GM23338 (cell line): ENCODE data around the gene FKBP8. TPM values are rescaled to one million over a fixed set of nuclear protein-coding genes. Genes with fewer than 3 reads are reported as not detected.

ENCODE experiments used
- ATAC-seq: fragments of 200-7000 bp; cut with Tn5 transposase; 3 replicates; pipeline ENCODE4 v1.9.1; 2020
- DNase-seq: peaks from one replicate; pipeline ENCODE4 v3.0.0-alpha.2; 2015; ENCODE audit warnings: low spot score
- H2AFZ ChIP-seq: fragments of 200-600 bp; sonication (generic); 2 replicates; pipeline ENCODE4 v1.8.0; 2016; ENCODE audit warnings: antibody characterized with exemption, mild to moderate bottlenecking, moderate library complexity
- H3F3A ChIP-seq: fragments of 200-600 bp; sonication (generic); replicated peaks from 2 replicates; pipeline ENCODE4 v1.8.0; 2017; ENCODE audit warnings: antibody characterized with exemption, mixed run types, low read depth
- H3K27ac ChIP-seq: fragments of 200-600 bp; sonication (generic); 2 replicates; pipeline ENCODE4 v1.6.1; 2016; ENCODE audit warnings: low read depth
- H3K27me3 ChIP-seq: fragments of 200-600 bp; sonication (generic); 2 replicates; pipeline ENCODE4 v1.8.0; 2016; ENCODE audit warnings: mild to moderate bottlenecking, mixed run types, moderate library complexity; ENCODE audit not compliant: insufficient read depth
- H3K36me3 ChIP-seq: fragments of 200-600 bp; sonication (generic); 2 replicates; pipeline ENCODE4 v1.8.0; 2016; ENCODE audit warnings: mild to moderate bottlenecking; ENCODE audit not compliant: insufficient read depth
- H3K4me1 ChIP-seq: fragments of 200-600 bp; sonication (generic); 2 replicates; pipeline ENCODE4 v1.8.0; 2016; ENCODE audit warnings: mild to moderate bottlenecking, moderate library complexity; ENCODE audit not compliant: insufficient read depth
- H3K4me2 ChIP-seq: fragments of 200-600 bp; sonication (generic); 2 replicates; pipeline ENCODE4 v1.7.1; 2017; ENCODE audit warnings: mixed run types
- H3K4me3 ChIP-seq: fragments of 200-600 bp; sonication (generic); 2 replicates; pipeline ENCODE4 v1.6.1; 2016; ENCODE audit warnings: mixed run types
- H3K79me2 ChIP-seq: fragments of 200-600 bp; sonication (generic); replicated peaks from 2 replicates; pipeline ENCODE4 v1.8.0; 2017; ENCODE audit warnings: mild to moderate bottlenecking; ENCODE audit not compliant: insufficient read depth
- H3K9me2 ChIP-seq: fragments of 200-600 bp; sonication (generic); 2 replicates; pipeline ENCODE4 v1.8.0; 2017; ENCODE audit not compliant: insufficient read depth
- H4K20me1 ChIP-seq: fragments of 200-600 bp; sonication (generic); replicated peaks from 2 replicates; pipeline ENCODE4 v1.8.0; 2017; ENCODE audit warnings: mild to moderate bottlenecking; ENCODE audit not compliant: insufficient read depth
- H3K27ac Mint-ChIP-seq: 2 replicates; pipeline ENCODE4 v1.8.0; 2020; ENCODE audit warnings: inconsistent platforms, mild to moderate bottlenecking, moderate library complexity, mixed read lengths
- H3K27me3 Mint-ChIP-seq: 3 replicates; pipeline ENCODE4 v1.8.0; 2022; ENCODE audit warnings: low read depth, mild to moderate bottlenecking, moderate library complexity, mixed read lengths, inconsistent platforms; ENCODE audit not compliant: insufficient read depth, poor library complexity
- H3K36me3 Mint-ChIP-seq: 3 replicates; pipeline ENCODE4 v1.8.0; 2021; ENCODE audit warnings: low read depth, mild to moderate bottlenecking, inconsistent platforms, moderate library complexity, mixed read lengths
- H3K4me1 Mint-ChIP-seq: 3 replicates; pipeline ENCODE4 v1.8.0; 2020; ENCODE audit warnings: mild to moderate bottlenecking, inconsistent platforms, mixed read lengths
- H3K4me3 Mint-ChIP-seq: 3 replicates; pipeline ENCODE4 v1.8.0; 2021; ENCODE audit warnings: moderate library complexity, mild to moderate bottlenecking, inconsistent platforms, mixed read lengths
- H3K9me3 Mint-ChIP-seq: 3 replicates; pipeline ENCODE4 v1.8.0; 2020; ENCODE audit warnings: moderate library complexity, mild to moderate bottlenecking, inconsistent platforms, mixed read lengths
- CREB1 ChIP-seq: fragments of 250-450 bp; sonication (Bioruptor Pico); IDR thresholded peaks from 2 replicates; pipeline ENCODE4 v1.5.0; 2020; ENCODE audit warnings: low read depth, mild to moderate bottlenecking, moderate library complexity
- CTCF ChIP-seq, 2 experiments: fragments of 200-600 bp in 1 of 2; sonication (generic) in 1 of 2; conservative IDR thresholded peaks; 2 replicates each; pipeline versions ENCODE4 v1.5.1 to v1.6.1; 2016 to 2017; ENCODE audit warnings: antibody characterized with exemption in 2 of 2, low read depth in 2 of 2, mild to moderate bottlenecking in 2 of 2, moderate library complexity in 1 of 2
- POLR2AphosphoS5 ChIP-seq: IDR thresholded peaks from 2 replicates; pipeline ENCODE4 v1.6.1; 2016; ENCODE audit warnings: antibody characterized with exemption, low read depth
- ZNF114 ChIP-seq: fragments of 250-450 bp; sonication (Bioruptor Pico); IDR thresholded peaks from 2 replicates; pipeline ENCODE4 v1.5.0; 2020; ENCODE audit warnings: mild to moderate bottlenecking, moderate library complexity
- ZNF331 ChIP-seq: fragments of 250-450 bp; sonication (Bioruptor Pico); IDR thresholded peaks from 2 replicates; pipeline ENCODE4 v1.5.0; 2020; ENCODE audit warnings: low read depth, mild to moderate bottlenecking, moderate library complexity
- ZNF462 ChIP-seq: fragments of 250-450 bp; sonication (Bioruptor Pico); IDR thresholded peaks from 2 replicates; pipeline ENCODE4 v1.5.0; 2020; ENCODE audit warnings: mild to moderate bottlenecking, moderate library complexity
- polyA plus RNA-seq: library from polyadenylated mRNA; unstranded; fragments of >200 nt; fragmentation: Nextera tagmentation; extraction: Ambion mirVana; gene quantifications from 2 replicates; pipeline ENCODE4 v1.2.1, GENCODE V29; 2016
- total RNA-seq: library from RNA; depleted of rRNA; stranded (reverse); fragments of >200 nt; shearing (Covaris generic); gene quantifications from 2 replicates; pipeline ENCODE4 v1.2.3, GENCODE V29; 2014
- TF ChIP-seq, protein P1 (sequence below): IDR thresholded peaks from 2 replicates; pipeline ENCODE4 v1.6.1; 2016; ENCODE audit warnings: antibody characterized with exemption

FKBP8 gene
- total and polyA plus RNA-seq, 2 experiments from 2014 or later: 158 to 367 TPM

- H3K27me3 Mint-ChIP-seq: peaks cover 34% of the 10 kb centered on the region
- peak overlapping the region; percentile 86 for H3K4me3 Mint-ChIP-seq
- Histone ChIP-seq H3K9me2 (no peaks in the 10 kb centered on the region), H3K27ac (peak overlapping the region; percentile 89), H3K4me1 (peaks cover 27% of the 10 kb centered on the region), H4K20me1 (no peaks in the 10 kb centered on the region; the same call in 1 of the 2 replicates), H3K4me2 (peak overlapping the region; percentile 75), H3K79me2 (peaks cover 3% of the 10 kb centered on the region; the same call in 1 of the 2 replicates), H3K4me3 (peak overlapping the region; percentile 91), H3F3A (peaks cover 42% of the 10 kb centered on the region), H2AFZ (no peak overlapping the region), H3K36me3 (no peaks in the 10 kb centered on the region; the same call in 1 of the 2 replicates), H3K27me3 (peaks cover 4% of the 10 kb centered on the region; the same call in 1 of the 2 replicates)
- peak overlapping the region; percentile 99 for H3K27ac Mint-ChIP-seq
- TF ChIP-seq ZNF114 (no peak), CREB1 (CRISPR knock-in tag) (peak; percentile 85), ZNF331 (CRISPR knock-in tag) (no peak), CTCF (conservative IDR thresholded peaks at IDR 0.05; ENCODE audit: low read depth in 2 of 2) (peak; percentile 69 to 77), POLR2AphosphoS5 (peak; percentile 77)
- TF ChIP-seq, protein P1, sequence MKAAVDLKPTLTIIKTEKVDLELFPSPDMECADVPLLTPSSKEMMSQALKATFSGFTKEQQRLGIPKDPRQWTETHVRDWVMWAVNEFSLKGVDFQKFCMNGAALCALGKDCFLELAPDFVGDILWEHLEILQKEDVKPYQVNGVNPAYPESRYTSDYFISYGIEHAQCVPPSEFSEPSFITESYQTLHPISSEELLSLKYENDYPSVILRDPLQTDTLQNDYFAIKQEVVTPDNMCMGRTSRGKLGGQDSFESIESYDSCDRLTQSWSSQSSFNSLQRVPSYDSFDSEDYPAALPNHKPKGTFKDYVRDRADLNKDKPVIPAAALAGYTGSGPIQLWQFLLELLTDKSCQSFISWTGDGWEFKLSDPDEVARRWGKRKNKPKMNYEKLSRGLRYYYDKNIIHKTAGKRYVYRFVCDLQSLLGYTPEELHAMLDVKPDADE: no peak; the same call in none of the 2 replicates
- peaks cover 33% of the 10 kb centered on the region for H3K4me1 Mint-ChIP-seq
- peaks cover 17% of the 10 kb centered on the region for H3K36me3 Mint-ChIP-seq
- peak; percentile 99 for DNase-seq
- peak; percentile 52 for ATAC-seq
- H3K9me3 Mint-ChIP-seq: 0 out of 3 replicates have a peak, but pooled peaks cover 4% of the 10 kb centered on the region
Measured at GRCh38 chr19:18590273-18591272, 47.2 kb upstream of the FKBP8 start.

DNA sequence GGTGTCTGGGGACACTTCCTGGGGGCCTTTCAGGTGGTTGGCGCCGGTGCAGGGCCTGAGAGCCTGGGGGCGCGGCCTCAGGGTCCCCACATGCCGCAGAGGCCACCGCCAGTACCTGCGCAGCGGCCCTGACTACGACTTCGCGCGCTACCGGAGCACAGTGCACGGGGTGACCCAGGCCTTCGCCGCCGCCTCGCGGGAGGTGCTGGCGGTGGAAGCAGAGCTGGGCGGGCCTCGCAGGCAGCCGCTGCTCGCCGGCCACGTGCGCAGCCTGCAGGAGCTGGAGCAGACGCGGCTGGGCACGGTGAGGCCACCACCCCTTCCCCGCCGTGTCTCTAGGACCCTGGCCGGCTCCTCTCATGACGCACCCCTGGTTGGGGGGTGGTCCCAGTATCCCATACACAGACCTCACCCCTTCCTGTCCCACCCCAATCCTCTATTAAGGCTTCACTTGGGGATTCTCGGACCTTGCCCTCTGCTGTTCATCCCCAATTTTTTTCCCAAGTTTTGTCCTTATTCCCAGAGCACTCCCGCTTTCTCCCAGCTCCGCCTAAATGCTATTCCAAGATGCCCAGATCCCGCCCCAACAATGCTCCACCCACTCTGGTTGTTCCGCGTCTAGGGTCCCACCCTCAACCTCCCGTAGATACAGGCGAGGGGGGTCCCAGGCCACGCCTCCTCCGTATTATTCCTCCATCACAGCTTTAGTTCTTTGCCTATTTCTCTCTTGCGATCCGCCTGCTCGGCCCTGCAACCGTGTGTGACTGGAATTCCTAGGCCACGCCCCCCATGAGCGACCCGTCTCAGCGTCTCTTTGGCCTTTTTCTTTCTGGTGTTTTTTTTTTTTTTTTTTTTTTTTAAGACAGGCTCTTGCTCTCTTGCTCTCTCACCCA is 46.3 kb upstream of the FKBP8 start:
- Histone ChIP-seq H3K4me1 (peaks cover 17% of the 10 kb centered on the region), H3K4me2 (peak overlapping the region; percentile 75), H3K4me3 (peak overlapping the region; percentile 91), H4K20me1 (no peaks in the 10 kb centered on the region; the same call in 1 of the 2 replicates), H3K27me3 (no peaks in the 10 kb centered on the region), H3K36me3 (no peaks in the 10 kb centered on the region; the same call in 1 of the 2 replicates), H3F3A (peaks cover 35% of the 10 kb centered on the region), H2AFZ (peak overlapping the region; percentile 97; the same call in 1 of the 2 replicates), H3K79me2 (peaks cover 3% of the 10 kb centered on the region; the same call in 1 of the 2 replicates), H3K27ac (peak overlapping the region; percentile 89), H3K9me2 (no peaks in the 10 kb centered on the region)
- Mint-ChIP-seq H3K9me3 (0 out of 3 replicates have a peak, but pooled peaks cover 4% of the 10 kb centered on the region), H3K4me1 (peaks cover 26% of the 10 kb centered on the region), H3K27ac (peak overlapping the region; percentile 99), H3K36me3 (peaks cover 17% of the 10 kb centered on the region), H3K4me3 (peak overlapping the region; percentile 86), H3K27me3 (peaks cover 34% of the 10 kb centered on the region)
- DNase-seq: peak; percentile 88
- peak; percentile 21 for ATAC-seq
- peak; percentile 20 for TF ChIP-seq POLR2AphosphoS5
- TF ChIP-seq CREB1 (CRISPR knock-in tag): 0 out of 2 replicates have a peak, but pooled peaks have one; percentile 7
- TF ChIP-seq ZNF462 (CRISPR knock-in tag): no peak
